K562 (cell line): ENCODE data around the gene ADARB2.

Experiments used
- CBX8 ChIP-seq: fragments of 200-600 bp; sonication (generic); IDR thresholded peaks from 2 replicates; pipeline ENCODE4 v1.6.1; 2012; ENCODE audit warnings: borderline replicate concordance, mixed run types, low read depth, mild to moderate bottlenecking, moderate library complexity, mixed read lengths, low read length, control low read depth, inconsistent platforms; ENCODE audit not compliant: poor library complexity, severe bottlenecking; ENCODE audit errors: extremely low read depth
- CREB1 ChIP-seq, 2 experiments: sonication (generic) in 1 of 2; formaldehyde crosslinking in 1 of 2; IDR thresholded peaks; 2 replicates each; pipeline versions ENCODE4 v1.6.1 to v1.8.0; 2012 to 2022; ENCODE audit warnings: inconsistent platforms in 1 of 2, mild to moderate bottlenecking in 1 of 2, missing genetic modification reagents in 1 of 2, moderate library complexity in 1 of 2
- DPF2 ChIP-seq: fragments of 450-650 bp; IDR thresholded peaks from 2 replicates; pipeline ENCODE4 v1.6.1; 2016
- EP300 ChIP-seq: IDR thresholded peaks from 2 replicates; pipeline ENCODE4 v1.6.1; 2012; ENCODE audit warnings: low read length, improper control_type of control experiment
- HIVEP1 ChIP-seq: fragments of 250-450 bp; sonication (Bioruptor Pico); IDR thresholded peaks from 2 replicates; pipeline ENCODE4 v1.4.0; 2020; ENCODE audit warnings: mild to moderate bottlenecking
- JUN ChIP-seq, 2 experiments: sonication (generic) in 1 of 2; formaldehyde crosslinking in 1 of 2; IDR thresholded peaks; 2 replicates each; pipeline versions ENCODE4 v1.6.1 to v1.8.0; 2012 to 2022; ENCODE audit warnings: borderline replicate concordance in 2 of 2, mild to moderate bottlenecking in 2 of 2, improper control_type of control experiment in 1 of 2, low read depth in 1 of 2, low read length in 1 of 2, missing genetic modification reagents in 1 of 2
- PHF21A ChIP-seq: fragments of 450-650 bp; IDR thresholded peaks from 2 replicates; pipeline ENCODE4 v1.6.1; 2017; ENCODE audit warnings: low read depth, borderline replicate concordance
- RFX5 ChIP-seq: IDR thresholded peaks from 2 replicates; pipeline ENCODE4 v1.6.1; 2011; ENCODE audit warnings: low read depth, mild to moderate bottlenecking, improper control_type of control experiment, low read length
- TF ChIP-seq, protein P1 (sequence below): sonication (generic); formaldehyde crosslinking; IDR thresholded peaks from 2 replicates; pipeline ENCODE4 v1.5.0; 2020; ENCODE audit warnings: missing genetic modification reagents
- TF ChIP-seq, protein P2 (sequence below): fragments of 250-450 bp; sonication (Bioruptor Pico); IDR thresholded peaks from 2 replicates; pipeline ENCODE4 v1.8.0; 2022; ENCODE audit warnings: moderate library complexity, mild to moderate bottlenecking, inconsistent platforms
- TF ChIP-seq, protein P3 (sequence below), 3 experiments: IDR thresholded peaks in 2 of 3; conservative IDR thresholded peaks in 1 of 3; 2 replicates each; pipeline ENCODE4 v1.5.1; 2011 to 2012; ENCODE audit warnings: low read length in 3 of 3, mild to moderate bottlenecking in 3 of 3, control low read depth in 2 of 3, improper control_type of control experiment in 1 of 3, inconsistent platforms in 1 of 3, low read depth in 1 of 3, mixed read lengths in 1 of 3, moderate library complexity in 1 of 3; ENCODE audit not compliant: insufficient read depth in 2 of 3

DNA sequence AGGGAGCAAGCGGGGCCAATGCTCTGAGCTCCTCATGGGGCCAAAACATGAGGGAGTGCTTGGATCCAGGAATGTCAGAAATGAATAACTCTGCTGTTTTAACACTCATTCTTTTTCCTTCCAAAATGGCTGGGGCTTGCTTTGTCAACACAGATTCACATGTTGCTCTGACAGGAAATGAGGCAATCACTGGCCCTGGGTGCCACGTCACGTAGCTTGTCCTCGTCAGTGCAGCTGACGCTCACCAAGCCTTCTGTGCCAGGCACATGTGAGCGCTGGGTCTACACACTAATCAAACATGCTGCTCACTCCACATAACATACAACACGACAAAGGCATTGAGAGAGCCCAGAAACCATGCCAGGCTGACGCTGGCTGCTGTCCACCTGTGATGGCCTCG is 482.2 kb downstream of the ADARB2 start:
- TF ChIP-seq, protein P1, sequence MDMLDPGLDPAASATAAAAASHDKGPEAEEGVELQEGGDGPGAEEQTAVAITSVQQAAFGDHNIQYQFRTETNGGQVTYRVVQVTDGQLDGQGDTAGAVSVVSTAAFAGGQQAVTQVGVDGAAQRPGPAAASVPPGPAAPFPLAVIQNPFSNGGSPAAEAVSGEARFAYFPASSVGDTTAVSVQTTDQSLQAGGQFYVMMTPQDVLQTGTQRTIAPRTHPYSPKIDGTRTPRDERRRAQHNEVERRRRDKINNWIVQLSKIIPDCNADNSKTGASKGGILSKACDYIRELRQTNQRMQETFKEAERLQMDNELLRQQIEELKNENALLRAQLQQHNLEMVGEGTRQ (CRISPR knock-in tag): no peak
- TF ChIP-seq PHF21A (no peak), JUN (IDR thresholded peaks at IDR 0.05; ENCODE audit: borderline replicate concordance, low read depth, low read length) (no peak), JUN (CRISPR knock-in tag; IDR thresholded peaks at IDR 0.05; ENCODE audit: borderline replicate concordance) (no peak), CREB1 (IDR thresholded peaks at IDR 0.05) (no peak), CREB1 (CRISPR knock-in tag; IDR thresholded peaks at IDR 0.05) (no peak), HIVEP1 (no peak), RFX5 (no peak), DPF2 (no peak), EP300 (no peak), CBX8 (no peak)
- TF ChIP-seq, protein P2, sequence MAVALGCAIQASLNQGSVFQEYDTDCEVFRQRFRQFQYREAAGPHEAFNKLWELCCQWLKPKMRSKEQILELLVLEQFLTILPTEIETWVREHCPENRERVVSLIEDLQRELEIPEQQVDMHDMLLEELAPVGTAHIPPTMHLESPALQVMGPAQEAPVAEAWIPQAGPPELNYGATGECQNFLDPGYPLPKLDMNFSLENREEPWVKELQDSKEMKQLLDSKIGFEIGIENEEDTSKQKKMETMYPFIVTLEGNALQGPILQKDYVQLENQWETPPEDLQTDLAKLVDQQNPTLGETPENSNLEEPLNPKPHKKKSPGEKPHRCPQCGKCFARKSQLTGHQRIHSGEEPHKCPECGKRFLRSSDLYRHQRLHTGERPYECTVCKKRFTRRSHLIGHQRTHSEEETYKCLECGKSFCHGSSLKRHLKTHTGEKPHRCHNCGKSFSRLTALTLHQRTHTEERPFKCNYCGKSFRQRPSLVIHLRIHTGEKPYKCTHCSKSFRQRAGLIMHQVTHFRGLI (CRISPR knock-in tag): no peak
- TF ChIP-seq, protein P3, sequence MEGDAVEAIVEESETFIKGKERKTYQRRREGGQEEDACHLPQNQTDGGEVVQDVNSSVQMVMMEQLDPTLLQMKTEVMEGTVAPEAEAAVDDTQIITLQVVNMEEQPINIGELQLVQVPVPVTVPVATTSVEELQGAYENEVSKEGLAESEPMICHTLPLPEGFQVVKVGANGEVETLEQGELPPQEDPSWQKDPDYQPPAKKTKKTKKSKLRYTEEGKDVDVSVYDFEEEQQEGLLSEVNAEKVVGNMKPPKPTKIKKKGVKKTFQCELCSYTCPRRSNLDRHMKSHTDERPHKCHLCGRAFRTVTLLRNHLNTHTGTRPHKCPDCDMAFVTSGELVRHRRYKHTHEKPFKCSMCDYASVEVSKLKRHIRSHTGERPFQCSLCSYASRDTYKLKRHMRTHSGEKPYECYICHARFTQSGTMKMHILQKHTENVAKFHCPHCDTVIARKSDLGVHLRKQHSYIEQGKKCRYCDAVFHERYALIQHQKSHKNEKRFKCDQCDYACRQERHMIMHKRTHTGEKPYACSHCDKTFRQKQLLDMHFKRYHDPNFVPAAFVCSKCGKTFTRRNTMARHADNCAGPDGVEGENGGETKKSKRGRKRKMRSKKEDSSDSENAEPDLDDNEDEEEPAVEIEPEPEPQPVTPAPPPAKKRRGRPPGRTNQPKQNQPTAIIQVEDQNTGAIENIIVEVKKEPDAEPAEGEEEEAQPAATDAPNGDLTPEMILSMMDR (IDR thresholded peaks at IDR 0.05 in 2 of 3, conservative IDR thresholded peaks at IDR 0.05 in 1 of 3; ENCODE audit: insufficient read depth in 2 of 3, low read depth in 1 of 3, low read length in 3 of 3): no peak
